ENCODE data around the gene ZXDC.

ZXDC gene

DNA sequence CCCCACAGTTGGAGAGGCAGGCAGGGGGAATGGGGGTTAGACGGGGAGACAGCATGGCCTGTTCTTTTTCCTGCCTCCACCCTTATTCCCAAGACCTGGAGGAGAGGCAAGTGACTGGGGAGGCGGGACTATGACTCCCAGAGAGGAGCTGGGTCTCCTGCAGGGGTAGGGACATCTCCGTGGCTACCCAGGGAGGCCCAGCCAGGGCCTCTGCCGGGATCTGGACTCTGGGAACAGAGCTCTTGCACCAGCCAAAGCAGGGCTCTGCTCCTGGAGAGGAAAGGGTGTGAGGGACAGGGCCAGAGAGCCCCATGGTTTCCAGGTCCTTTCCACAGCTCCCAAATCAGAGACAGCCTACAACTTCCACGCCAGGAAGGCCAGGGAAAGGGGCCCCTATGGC is 58.2 kb downstream of the ZXDC start:
- Histone ChIP-seq H4K20me1 (ENCODE audit: insufficient read depth, low read length, poor library complexity, severe bottlenecking) (no peaks in the 10 kb centered on the region), H2AFZ (ENCODE audit: low read length) (no peak overlapping the region), H3K79me2 (ENCODE audit: insufficient read depth, low read length) (no peaks in the 10 kb centered on the region), H3K9me3 (ENCODE audit: insufficient read depth, low read depth, low read length) (no peaks in the 10 kb centered on the region), H3F3A (ENCODE audit: low read depth) (no peaks in the 10 kb centered on the region), H3K4me2 (ENCODE audit: low read depth, low read length, poor library complexity, severe bottlenecking) (no peak overlapping the region), H3K9me2 (replicated peaks; ENCODE audit: low read depth, low read length) (no peaks in the 10 kb centered on the region), H3K4me3 (ENCODE audit: low read length, poor library complexity, severe bottlenecking) (no peak overlapping the region), H3K27me3 (ENCODE audit: insufficient read depth, low read length, poor library complexity, severe bottlenecking) (no peaks in the 10 kb centered on the region), H3K36me3 (ENCODE audit: insufficient read depth, low read length) (no peaks in the 10 kb centered on the region), H3K9ac (ENCODE audit: low read depth, low read length, poor library complexity, severe bottlenecking) (no peak overlapping the region), H3K4me1 (ENCODE audit: insufficient read depth, low read length, poor library complexity, severe bottlenecking) (peaks cover 8% of the 10 kb centered on the region)
- TF ChIP-seq, protein P1, sequence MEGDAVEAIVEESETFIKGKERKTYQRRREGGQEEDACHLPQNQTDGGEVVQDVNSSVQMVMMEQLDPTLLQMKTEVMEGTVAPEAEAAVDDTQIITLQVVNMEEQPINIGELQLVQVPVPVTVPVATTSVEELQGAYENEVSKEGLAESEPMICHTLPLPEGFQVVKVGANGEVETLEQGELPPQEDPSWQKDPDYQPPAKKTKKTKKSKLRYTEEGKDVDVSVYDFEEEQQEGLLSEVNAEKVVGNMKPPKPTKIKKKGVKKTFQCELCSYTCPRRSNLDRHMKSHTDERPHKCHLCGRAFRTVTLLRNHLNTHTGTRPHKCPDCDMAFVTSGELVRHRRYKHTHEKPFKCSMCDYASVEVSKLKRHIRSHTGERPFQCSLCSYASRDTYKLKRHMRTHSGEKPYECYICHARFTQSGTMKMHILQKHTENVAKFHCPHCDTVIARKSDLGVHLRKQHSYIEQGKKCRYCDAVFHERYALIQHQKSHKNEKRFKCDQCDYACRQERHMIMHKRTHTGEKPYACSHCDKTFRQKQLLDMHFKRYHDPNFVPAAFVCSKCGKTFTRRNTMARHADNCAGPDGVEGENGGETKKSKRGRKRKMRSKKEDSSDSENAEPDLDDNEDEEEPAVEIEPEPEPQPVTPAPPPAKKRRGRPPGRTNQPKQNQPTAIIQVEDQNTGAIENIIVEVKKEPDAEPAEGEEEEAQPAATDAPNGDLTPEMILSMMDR (conservative IDR thresholded peaks at IDR 0.05; ENCODE audit: low read length), result no peak
- no peak for TF ChIP-seq EZH2phosphoT487 (IDR thresholded peaks at IDR 0.05; ENCODE audit: borderline replicate concordance)

DNA sequence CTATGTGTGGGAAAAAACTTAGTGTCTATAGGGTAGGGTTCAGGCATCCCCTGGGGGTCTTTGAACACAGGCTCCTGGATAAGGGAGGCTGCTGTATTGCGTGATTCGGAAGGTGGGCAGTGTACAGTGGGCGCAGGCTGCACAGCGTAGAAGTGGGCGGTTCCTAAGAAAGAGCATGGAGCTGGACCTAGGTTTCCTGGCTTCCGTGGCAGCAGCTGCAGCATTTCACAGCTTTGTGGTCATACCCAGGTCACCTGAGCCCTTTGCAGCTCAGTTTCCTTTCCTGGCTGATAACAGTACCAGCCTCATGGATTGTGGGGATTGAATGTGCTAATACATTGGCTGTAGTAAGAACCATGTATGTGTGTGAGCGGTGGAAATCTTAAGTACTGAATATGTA is 58.7 kb downstream of the ZXDC start:
- Histone ChIP-seq H3K4me1 (ENCODE audit: insufficient read depth, low read length, poor library complexity, severe bottlenecking) (peaks cover 8% of the 10 kb centered on the region), H3K4me3 (ENCODE audit: low read length, poor library complexity, severe bottlenecking) (no peak overlapping the region), H3F3A (ENCODE audit: low read depth) (no peaks in the 10 kb centered on the region), H3K4me2 (ENCODE audit: low read depth, low read length, poor library complexity, severe bottlenecking) (no peak overlapping the region), H3K79me2 (ENCODE audit: insufficient read depth, low read length) (no peaks in the 10 kb centered on the region), H4K20me1 (ENCODE audit: insufficient read depth, low read length, poor library complexity, severe bottlenecking) (no peaks in the 10 kb centered on the region), H3K27me3 (ENCODE audit: insufficient read depth, low read length, poor library complexity, severe bottlenecking) (no peaks in the 10 kb centered on the region), H3K9me3 (ENCODE audit: insufficient read depth, low read depth, low read length) (no peaks in the 10 kb centered on the region), H3K9ac (ENCODE audit: low read depth, low read length, poor library complexity, severe bottlenecking) (no peak overlapping the region), H3K36me3 (ENCODE audit: insufficient read depth, low read length) (no peaks in the 10 kb centered on the region), H3K9me2 (replicated peaks; ENCODE audit: low read depth, low read length) (no peaks in the 10 kb centered on the region), H2AFZ (ENCODE audit: low read length) (no peak overlapping the region)
- TF ChIP-seq, protein P1 (conservative IDR thresholded peaks at IDR 0.05; ENCODE audit: low read length), result no peak
- TF ChIP-seq EZH2phosphoT487 (IDR thresholded peaks at IDR 0.05; ENCODE audit: borderline replicate concordance), result no peak

DNA sequence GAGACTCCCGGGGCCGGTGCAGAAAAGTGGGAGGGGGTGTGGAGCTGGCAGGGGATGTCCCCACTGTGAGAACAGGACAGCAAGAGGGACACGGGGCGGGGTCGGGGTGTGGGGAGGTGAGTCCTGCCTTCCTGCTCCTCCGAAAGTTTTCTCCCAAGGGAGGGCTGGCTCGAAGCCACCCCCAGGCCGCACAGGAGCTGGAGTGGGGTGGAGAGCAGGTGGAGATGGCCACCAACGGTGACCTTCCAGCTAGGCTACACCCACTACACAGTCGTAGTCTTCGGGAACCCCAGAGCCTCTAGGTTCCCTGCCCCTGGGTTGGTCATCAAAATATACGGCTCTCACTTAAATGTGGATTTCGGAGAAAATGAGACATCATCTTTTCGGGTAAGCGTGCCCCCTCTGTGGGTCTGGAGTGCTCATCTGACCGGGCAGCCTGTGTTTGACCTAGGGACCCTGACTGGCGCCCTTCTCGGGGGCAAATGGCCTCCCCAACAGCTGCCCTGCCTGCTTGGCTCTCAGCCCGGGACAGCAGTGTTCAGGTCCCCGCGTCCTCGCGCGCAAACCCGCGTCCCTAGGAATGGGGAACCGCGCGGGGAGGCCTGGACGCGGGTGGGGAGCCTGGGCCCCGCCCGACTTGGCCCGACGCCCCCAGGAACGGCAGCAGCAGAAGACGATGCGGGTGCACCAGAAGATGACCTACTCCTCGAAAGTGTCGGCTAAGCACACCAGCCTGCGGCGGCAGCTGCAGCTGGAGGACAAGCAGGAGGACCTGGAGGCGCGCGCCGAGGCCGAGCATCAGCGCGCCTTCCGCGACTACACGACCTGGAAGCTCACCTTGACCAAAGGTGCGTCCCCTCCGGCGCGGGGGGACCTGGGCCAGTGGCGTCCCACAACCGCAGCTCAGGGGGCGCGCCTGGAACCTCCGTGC is 59.8 kb downstream of the ZXDC start:
- H3K27me3 ChIP-seq (ENCODE audit: insufficient read depth, low read length, poor library complexity, severe bottlenecking), result no peaks in the 10 kb centered on the region
- H3K9ac ChIP-seq (ENCODE audit: low read depth, low read length, poor library complexity, severe bottlenecking), result no peak overlapping the region
- H3K4me2 ChIP-seq (ENCODE audit: low read depth, low read length, poor library complexity, severe bottlenecking), result no peak overlapping the region
- H3K4me1 ChIP-seq (ENCODE audit: insufficient read depth, low read length, poor library complexity, severe bottlenecking), result peaks cover 8% of the 10 kb centered on the region
- H3F3A ChIP-seq (ENCODE audit: low read depth), result no peaks in the 10 kb centered on the region
- H3K9me3 ChIP-seq (ENCODE audit: insufficient read depth, low read depth, low read length), result no peaks in the 10 kb centered on the region
- H3K36me3 ChIP-seq (ENCODE audit: insufficient read depth, low read length), result no peaks in the 10 kb centered on the region
- no peak for TF ChIP-seq EZH2phosphoT487 (IDR thresholded peaks at IDR 0.05; ENCODE audit: borderline replicate concordance)
- H4K20me1 ChIP-seq (ENCODE audit: insufficient read depth, low read length, poor library complexity, severe bottlenecking), result no peaks in the 10 kb centered on the region
- no peak overlapping the region for H2AFZ ChIP-seq (ENCODE audit: low read length)
- H3K79me2 ChIP-seq (ENCODE audit: insufficient read depth, low read length), result no peaks in the 10 kb centered on the region
- no peaks in the 10 kb centered on the region for H3K9me2 ChIP-seq (replicated peaks; ENCODE audit: low read depth, low read length)
- H3K4me3 ChIP-seq (ENCODE audit: low read length, poor library complexity, severe bottlenecking), result no peak overlapping the region

All from Loucy (cell line).